ENCODE results near the gene MTO1.
"Not testable (repeated sequence)": the region's sequence is repeated elsewhere in the genome, so short reads cannot be mapped to it uniquely, and the experiment has no call there.

Gene MTO1

DNA sequence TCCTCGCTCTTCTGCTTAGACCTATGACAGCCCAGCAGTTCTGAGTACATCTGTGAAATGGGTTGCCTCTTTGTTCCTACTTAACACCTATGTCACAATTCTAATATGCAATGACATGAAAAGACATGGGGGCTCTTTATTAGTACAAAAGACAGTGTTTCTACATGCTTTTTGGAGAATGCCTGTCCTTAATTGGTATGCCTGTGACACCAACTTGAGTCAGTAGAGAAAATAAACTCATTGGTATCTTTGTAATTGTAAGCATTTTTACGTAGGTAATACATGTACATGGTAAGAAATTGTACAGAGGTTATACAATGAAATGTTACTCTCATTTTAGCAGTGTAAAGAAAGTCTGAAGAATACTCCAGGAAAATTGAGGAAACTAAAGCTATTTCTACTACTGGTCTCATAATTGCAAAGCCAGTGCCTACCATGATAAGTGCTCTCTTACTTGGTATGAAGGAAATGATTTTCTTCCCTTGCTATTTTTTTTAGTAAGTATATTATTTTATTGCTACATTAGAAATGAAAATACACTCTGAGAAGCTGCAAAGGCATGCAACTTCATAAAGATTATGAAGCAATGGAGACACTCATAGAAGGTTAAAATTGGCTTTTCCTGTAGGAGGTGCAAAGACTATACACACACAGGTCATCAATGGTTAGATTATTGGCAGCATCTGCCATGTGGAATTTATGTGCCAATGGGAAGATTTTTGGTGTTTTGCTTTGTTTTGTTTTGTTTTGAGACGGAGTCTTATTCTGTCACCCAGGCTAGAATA, 64.2 kb downstream of the MTO1 start:
- no peak for DNase-seq (ENCODE audit: low read depth)

- DNase-seq (ENCODE audit: low read depth) = no peak
Observed at GRCh38 chr6:73528897-73529296, 67.4 kb downstream of the MTO1 start.

DNA sequence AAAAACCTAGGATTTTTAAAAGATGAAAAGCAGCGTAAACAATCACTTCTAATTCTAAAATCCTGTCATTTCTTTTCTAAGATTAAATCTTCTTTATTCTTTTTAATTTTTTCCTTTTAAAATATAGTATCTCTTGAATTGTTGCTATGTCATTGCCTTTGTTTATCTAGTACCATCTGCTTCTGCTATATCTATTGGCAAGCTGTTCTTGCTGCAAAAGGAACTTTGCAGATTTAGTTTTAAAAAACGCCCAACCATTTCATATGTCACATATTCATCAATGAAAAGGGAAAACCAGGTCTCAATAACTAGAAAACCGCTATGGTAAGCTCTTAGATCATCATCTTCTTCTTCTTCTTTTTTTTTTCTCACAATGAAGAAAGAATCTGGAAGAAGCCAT, 70.8 kb downstream of the MTO1 start:
- DNase-seq (ENCODE audit: low read depth) = no peak

DNA sequence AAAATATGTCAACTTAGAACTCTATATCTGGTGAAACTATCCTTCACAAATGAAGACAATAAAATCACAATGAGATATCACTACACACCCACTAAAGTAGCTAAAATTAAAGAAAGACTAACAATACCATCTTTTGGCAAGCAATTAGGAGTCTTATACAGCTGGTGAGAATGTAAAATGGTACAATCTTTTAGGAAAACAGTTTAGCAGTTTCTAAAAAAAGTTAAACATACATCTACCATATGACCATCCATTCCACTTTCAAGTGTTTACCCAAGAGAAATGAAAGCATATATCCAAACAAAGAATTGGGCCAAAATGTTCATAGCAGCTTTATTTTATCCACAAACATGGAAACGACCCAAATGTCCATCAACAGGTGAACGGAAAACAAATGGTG, 73.1 kb downstream of the MTO1 start:
- no peak for DNase-seq (ENCODE audit: low read depth)

DNA sequence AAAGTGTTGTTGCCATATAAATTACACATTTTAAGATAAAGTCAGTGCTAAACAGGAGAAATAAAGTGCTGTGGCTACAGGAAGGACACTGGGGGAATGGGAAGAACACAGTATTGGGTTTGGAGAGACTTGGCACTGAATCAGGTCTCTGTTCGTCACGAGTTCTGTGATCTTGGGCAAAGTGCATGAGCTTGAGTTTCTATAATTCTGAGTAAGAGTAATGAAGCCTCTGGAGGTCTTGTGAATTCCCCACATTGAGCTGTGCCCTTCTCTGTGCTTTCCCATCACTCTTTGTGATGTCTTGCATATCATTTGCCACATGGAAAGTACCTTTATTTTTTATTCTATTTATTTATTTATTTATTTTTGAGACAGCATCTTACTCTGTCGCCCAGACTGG, 76.1 kb downstream of the MTO1 start:
- DNase-seq (ENCODE audit: low read depth) = no peak

DNA sequence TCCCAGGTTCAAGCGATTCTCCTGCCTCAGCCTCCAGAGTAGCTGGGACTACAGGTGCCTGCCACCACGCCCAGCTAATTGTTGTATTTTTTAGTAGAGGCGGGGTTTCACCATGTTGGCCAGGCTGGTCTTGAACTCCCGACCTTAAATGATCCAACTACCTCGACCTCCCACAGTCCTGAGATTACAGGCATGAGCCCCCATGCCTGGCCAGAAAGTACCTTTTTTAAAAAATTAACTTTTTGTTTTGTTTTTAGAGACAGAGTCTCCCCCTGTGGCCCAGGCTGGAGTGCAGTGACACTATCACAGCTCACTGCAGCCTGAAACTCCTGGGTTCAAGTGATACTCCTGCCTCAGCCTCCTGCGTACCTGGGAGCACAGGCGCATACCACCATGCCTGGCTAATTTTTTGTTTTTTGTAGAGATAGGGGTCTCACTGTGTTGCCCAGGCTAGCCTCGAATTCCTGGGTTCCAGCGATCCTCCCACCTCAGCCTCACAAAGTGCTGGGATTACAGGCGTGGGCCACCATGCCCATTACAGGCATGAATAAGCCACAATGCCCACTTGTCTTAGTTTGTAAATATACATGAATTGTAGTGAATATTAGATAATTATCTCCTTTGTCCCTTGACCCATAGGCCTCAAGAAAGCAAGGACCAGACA, 76.7 kb downstream of the MTO1 start:
- DNase-seq (ENCODE audit: low read depth) = no peak

DNA sequence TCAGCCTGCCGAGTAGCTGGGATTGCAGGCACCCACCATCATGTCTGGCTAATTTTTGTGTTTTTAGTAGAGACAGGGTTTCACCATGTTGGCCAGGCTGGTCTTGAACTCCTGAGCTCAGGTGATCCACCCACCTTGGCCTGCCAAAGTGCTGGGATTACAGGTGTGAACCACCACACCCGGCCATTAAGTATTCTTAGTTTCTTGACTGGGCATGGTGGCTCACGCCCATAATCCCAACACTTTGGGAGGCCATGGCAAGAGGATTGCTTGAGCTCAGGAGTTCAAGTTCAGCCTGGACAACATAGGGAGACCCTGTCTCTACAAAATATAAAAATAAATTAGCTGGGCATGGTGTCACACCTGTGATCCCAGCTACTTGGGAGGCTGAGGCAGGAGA, 80.9 kb downstream of the MTO1 start:
- DNase-seq (ENCODE audit: low read depth) = not testable (repeated sequence)

GRCh38 chr6:73542891-73543290, 81.4 kb downstream of the MTO1 start:
- DNase-seq (ENCODE audit: low read depth) = no peak

DNA sequence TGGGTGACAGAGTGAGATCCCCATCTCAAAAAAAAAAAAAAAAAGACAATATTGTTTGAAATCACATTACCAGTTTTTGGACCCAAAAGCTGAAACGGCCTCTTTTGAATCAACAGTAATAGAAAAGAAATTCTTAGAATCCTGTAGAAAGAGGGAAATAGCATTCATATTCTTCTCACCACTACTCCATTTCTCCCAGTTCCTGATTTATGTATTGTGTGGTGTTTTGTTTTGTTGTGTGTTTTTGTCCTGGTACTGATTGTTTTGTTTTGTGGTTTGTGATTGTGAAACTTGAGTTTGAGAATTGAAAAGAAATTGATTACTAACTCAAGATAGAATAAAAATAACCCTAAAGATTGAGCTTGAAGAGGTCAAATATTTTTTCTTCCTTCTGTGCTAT, 85.5 kb downstream of the MTO1 start:
- no peak for DNase-seq (ENCODE audit: low read depth)

DNA sequence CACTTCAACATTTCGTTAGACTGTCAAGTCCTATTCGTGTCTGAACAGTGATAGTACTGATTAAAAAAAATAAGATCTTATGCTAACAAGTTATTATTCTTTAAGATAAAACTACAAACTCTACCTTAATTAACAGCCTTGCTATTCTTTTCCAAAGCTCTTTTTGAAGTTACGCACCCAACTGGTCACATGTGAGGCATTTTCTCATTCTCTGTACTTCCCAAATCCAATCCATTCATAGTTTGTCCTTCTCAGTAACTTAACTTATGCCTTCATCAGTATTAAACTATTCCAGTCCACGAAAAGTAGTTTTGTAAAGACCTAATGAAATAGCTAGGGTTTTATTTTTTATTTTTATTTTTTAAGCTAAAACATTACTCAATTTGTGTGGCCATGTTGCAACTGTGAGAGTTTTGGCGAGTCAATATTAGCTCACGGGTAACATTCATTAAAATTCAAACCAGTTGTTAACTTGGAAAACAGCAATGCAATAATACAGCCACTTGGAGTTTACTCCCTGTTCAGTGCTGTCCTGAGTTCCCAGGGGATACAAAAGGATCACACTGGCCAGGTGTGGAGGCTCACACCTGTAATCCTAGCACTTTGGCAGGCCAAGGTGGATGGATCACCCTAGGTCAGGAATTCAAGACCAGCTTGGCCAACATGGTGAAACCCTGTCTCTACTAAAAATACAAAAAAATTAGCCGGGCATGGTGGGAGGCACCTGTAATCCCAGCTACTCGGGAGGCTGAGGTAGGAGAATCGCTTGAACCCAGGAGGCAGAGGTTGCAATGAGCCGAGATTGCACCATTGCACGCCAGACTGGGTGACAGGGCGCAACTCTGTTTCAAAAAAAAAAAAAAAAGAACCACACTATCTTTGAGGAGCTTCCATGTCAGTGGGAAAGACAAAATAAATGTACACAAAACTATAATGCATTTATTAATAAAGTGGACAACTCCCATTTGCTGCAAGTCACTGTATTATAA, 87.2 kb downstream of the MTO1 start:
- no peak for DNase-seq (ENCODE audit: low read depth)

DNA sequence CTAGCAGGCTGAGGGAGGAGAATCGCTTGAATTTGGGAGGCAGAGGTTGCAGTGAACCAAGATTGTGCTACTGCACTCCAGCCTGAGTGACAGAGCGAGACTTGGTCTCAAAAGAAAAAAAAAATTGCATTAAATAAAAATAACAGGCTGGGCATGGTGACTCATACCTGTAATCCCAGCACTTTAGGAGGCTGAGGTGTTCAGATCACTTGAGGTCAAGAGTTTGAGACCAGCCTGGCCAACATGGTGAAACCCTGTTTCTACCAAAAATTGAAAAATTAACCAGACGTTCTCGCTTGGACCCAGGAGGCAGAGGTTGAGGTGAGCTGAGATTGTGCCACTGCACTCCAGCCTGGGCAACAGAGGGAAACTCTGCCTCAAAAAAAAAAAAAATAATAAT, 89.6 kb downstream of the MTO1 start:
- DNase-seq (ENCODE audit: low read depth) = not testable (repeated sequence)

DNA sequence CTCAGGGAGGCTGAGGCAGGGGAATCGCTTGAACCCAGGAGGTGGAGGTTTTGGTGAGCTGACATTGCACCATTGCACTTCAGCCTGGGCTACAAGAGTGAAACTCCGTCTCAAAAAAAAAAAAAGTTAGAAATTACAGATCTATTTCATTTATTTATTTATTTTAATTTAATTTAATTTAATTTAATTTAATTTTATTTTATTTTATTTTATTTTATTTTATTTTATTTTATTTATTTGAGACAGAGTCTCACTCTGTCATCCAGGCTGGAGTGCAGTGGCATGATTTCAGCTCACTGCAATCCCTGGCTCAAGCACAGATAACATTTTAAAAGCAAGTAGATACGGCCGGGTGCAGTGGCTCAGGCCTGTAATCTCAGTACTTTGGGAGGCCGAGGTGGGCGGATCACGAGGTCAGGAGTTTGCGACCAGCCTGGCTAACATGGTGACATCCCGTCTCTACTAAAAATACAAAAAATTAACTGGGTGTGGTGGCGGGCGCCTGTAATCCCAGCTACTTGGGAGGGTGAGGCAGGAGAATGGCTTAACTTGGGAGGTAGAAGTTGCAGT, 93.9 kb downstream of the MTO1 start:
- DNase-seq (ENCODE audit: low read depth) = not testable (repeated sequence)

GRCh38 chr6:73556836-73557235, 95.3 kb downstream of the MTO1 start:
- no peak for DNase-seq (ENCODE audit: low read depth)

Data from stimulated activated CD8-positive, alpha-beta memory T cell treated with anti-CD3 and anti-CD28 coated beads, Interleukin-7, amount 100 ng/mL, for 24 hours (primary cell).